GM18508 (cell line): Measurements from ENCODE around the gene PLXNA4.

Experiments used
- ATAC-seq: cut with Tn5 transposase; IDR thresholded peaks from one replicate; pipeline ENCODE4 v1.9.1; 2021; ENCODE audit warnings: moderate number of reproducible peaks; ENCODE audit not compliant: insufficient read depth, unreplicated experiment

Gene PLXNA4

GRCh38 chr7:132485600-132486273 is 90.5 kb downstream of the PLXNA4 start:
- ATAC-seq: no peak

GRCh38 chr7:132485136-132485535 is 91.1 kb downstream of the PLXNA4 start:
- no peak for ATAC-seq

DNA sequence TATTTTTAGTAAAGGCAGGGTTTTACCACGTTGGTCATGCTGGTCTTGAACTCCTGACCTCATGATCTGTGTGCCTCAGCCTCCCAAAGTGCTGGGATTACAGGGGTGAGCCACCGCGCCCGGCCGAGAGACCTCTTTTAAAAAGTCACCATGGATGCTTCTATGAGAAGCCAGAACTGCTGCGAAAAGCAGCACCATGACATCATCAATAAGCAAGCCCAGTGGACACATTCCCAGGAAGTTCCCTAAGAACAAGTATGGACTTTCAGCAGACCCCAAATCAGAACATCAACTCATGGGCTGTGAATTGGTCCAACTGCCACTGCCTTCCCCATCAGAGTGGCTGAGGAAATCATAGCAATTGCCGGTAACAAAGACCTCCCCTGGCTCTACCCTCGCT is 93.4 kb downstream of the PLXNA4 start:
- ATAC-seq: no peak

- no peak for ATAC-seq
Observed at GRCh38 chr7:132480534-132480933, 95.7 kb downstream of the PLXNA4 start.

DNA sequence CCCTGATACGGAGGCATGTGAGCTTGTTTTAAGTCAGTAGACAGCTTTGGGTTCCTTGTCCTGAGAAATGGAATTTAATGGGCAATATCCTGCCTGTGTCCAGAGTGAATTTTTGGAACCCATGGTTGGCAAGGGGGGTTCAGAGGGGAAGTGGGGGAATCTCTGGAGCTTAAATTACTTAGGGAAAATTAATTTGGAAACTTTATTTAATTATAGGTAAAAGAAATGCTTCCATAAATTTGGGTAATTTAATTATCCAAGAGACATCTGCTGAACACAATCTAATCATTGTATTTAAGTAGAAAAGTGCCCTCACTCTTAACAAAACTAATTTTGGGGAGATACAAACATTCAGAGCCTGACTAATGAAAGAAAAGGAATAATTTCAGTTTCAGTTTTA is 99.7 kb downstream of the PLXNA4 start:
- ATAC-seq: no peak

DNA sequence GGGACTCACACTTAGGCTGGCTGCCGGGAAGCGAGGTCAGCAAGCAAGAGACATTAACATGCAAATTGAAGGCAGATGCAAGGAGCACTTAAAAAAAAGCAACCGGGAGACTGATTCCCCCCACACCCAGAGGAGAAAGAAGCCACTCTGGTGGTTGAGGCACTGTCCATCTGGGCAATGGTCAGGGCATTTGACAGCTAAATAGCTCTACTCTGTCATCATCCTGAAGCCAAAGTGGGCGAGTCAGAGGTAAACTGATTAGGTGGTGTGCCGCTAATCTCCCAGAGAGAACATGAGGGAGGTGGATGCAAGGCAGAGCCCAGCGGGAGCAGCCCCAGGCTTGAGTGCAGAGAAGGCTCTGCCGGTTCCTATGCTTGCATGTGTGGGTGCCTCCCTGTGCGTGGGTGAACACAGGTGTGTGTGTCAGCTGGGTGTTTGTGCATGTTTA is 100.6 kb downstream of the PLXNA4 start:
- no peak for ATAC-seq

DNA sequence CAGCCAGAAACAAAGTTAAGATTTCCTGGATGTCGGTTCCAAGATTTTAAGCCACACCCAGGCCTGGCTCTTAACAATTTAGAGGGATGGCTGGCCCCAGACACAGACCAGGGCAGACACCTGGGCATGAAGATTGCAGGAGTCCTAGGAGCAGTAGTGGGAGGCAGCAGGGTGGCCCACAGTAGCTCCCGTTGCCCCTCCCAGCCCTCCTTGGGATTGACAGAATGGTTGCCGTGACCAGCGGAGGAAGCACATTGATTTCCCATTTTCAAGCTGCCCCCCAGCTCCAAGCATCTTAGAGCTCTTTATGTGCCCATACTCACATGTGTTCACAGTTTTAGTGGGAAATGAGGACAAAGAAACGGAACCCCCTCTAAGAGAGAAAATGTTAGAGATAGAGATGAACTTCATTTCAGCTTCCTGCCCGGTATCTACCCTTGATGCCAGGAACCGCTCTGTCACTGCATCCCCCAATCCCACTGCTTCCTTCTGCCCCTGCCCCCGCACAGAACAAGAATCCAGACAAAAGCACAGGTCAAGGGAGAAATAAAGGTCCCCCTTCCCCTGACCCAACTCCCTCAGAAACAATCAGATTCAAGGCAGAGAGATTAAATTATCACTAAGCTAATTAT is 101.1 kb downstream of the PLXNA4 start:
- ATAC-seq: no peak

DNA sequence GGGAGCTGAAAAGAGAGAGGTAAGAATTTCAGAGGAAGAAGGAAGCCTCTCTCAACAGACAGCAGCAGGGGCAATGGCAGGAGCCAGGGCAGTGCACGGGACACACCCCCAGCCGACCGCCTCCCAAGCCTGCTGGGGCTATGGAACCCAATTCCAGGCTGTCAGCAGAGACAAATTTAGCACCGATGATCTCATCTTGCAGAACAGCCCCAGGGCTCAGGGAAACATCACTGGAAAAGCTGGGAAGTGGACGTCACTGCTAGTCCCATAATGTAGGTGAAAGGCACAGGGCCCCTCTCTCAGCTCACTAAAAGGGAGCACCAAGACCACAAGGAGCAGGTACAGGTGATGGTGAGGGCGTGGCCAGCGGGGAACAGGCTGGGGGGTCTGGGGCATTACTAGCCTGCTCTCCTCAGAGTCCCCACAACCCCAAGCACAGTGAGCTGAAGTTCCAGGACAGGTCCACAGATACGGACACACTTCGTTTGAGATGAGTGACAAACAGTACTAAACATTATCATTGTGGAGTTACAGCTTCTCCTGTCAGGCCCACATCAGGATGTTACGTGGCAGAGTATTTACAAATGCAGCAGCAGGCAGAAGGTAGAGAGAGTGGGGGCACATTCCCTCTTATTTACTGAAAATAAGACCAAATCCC is 103.7 kb downstream of the PLXNA4 start:
- no peak for ATAC-seq

DNA sequence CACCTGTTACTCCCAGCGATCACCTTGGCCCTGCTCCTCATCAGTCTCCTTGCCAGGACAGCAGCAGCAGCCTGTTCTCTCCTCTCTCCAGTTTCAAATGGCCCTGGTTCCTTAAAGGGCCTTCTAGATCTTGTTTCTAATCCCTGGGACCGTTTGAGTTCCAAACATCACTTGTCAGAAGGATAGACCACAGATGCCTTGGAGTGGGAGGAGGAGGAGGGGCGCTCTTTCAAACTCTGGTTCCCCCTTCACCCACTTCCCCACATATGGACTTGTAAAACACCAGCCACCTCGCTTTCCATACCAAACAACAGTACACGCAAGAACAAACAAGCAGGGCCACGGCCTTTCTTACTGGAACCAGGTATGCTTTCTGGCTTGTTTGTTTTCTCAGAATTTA is 104.8 kb downstream of the PLXNA4 start:
- no peak for ATAC-seq

DNA sequence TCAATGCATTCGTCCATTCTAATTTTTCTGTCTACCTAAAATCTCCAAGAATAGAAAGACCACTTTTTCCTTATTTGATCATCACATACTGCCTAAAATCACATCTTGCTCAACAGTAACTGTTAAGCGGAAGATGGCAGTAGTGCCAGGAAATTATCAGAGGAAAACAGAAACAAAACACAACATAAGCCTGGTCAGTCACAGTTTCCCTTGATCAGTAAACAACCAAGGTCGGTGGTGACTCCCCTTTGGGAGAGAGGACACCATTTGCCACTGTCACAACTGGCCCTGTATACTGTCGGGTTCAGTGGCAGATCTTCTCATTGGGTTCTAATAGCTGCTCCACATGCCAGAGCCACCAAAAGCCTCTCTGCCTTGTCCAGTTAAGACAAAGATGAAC is 106.6 kb downstream of the PLXNA4 start:
- no peak for ATAC-seq

- ATAC-seq: no peak
Observed at GRCh38 chr7:132469264-132469663, 107.0 kb downstream of the PLXNA4 start.

DNA sequence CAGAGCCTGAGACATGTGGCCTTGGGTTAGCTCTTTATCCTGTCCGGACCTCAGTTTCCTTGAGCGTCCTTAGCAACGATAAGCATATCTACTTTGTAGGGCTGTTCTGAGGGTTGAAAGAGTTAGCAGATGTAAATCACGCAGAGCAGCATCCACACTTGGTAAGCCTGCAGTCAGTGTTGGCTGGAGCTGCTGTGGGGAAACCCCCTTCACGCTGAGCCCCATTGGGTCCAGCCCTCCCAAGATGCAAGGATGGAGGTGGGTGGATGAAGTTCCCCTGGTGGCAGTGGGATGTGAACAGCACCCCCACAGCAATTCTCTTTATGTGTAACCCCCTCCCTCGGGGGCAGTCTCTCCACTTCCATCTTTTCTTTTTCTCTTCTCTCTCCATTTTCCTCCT is 109.9 kb downstream of the PLXNA4 start:
- ATAC-seq: no peak

GRCh38 chr7:132465516-132465915 is 110.8 kb downstream of the PLXNA4 start:
- ATAC-seq: no peak

DNA sequence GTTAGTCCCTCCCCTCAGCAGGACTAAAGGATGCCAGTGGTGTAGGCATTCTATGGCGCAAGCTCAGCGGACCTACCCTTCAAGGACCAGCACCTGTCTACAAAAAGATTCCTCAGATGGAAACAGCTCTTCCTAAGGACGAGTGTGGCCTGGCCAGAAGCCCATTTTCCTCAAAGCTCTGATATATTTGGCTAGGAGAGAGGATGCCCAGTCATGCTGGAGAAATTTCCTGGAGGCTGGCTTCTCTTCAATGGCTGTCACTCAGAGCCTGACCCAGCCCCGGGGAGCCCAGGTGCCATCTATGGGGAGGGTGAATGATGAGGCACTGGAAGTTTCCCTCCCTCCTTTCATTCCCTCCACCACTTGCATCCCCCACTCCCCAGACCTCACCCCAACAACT is 111.5 kb downstream of the PLXNA4 start:
- ATAC-seq: no peak

GRCh38 chr7:132463922-132464321 is 112.3 kb downstream of the PLXNA4 start:
- ATAC-seq: no peak

- no peak for ATAC-seq
Observed at GRCh38 chr7:132462478-132462877, 113.8 kb downstream of the PLXNA4 start.

GRCh38 chr7:132461032-132461592 is 115.2 kb downstream of the PLXNA4 start:
- no peak for ATAC-seq

GRCh38 chr7:132458729-132459128 is 117.5 kb downstream of the PLXNA4 start:
- no peak for ATAC-seq

- no peak for ATAC-seq
Observed at GRCh38 chr7:132457658-132458057, 118.6 kb downstream of the PLXNA4 start.

- no peak for ATAC-seq
Observed at GRCh38 chr7:132456418-132456817, 119.9 kb downstream of the PLXNA4 start.

GRCh38 chr7:132455378-132455777 is 120.9 kb downstream of the PLXNA4 start:
- no peak for ATAC-seq
